ENCODE data around the gene UBAC2.
"Not testable (repeated sequence)": the region's sequence is repeated elsewhere in the genome, so short reads cannot be mapped to it uniquely, and the experiment has no call there.

DNA sequence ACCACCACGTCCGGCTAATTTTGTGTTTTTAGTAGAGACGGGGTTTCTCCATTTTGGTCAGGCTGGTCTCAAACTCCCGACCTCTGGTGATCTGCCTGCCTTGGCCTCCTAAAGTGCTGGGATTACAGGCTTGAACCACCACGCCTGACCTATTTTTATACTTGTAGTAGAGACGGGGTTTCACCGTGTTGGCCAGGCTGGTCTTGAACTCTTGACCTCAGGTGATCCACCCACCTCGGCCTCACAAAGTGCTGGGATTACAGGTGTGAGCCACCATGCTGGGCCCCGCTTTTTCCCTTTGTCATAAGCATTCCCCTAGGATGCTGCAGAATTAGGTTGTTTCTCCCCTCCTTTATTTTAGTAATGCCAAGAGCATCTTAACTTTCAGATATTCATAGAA lies 10.0 kb downstream of the UBAC2 start:
- not testable (repeated sequence) for TF ChIP-seq EZH2 (IDR thresholded peaks at IDR 0.05; ENCODE audit: borderline replicate concordance, low read length)
- TF ChIP-seq, protein P1, sequence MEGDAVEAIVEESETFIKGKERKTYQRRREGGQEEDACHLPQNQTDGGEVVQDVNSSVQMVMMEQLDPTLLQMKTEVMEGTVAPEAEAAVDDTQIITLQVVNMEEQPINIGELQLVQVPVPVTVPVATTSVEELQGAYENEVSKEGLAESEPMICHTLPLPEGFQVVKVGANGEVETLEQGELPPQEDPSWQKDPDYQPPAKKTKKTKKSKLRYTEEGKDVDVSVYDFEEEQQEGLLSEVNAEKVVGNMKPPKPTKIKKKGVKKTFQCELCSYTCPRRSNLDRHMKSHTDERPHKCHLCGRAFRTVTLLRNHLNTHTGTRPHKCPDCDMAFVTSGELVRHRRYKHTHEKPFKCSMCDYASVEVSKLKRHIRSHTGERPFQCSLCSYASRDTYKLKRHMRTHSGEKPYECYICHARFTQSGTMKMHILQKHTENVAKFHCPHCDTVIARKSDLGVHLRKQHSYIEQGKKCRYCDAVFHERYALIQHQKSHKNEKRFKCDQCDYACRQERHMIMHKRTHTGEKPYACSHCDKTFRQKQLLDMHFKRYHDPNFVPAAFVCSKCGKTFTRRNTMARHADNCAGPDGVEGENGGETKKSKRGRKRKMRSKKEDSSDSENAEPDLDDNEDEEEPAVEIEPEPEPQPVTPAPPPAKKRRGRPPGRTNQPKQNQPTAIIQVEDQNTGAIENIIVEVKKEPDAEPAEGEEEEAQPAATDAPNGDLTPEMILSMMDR (IDR thresholded peaks at IDR 0.05; ENCODE audit: low read length) = not testable (repeated sequence)

Measured in OCI-LY1 (cell line).